ENCODE measurements around the gene COPG1. TPM values are rescaled to one million over a fixed set of nuclear protein-coding genes. Genes with fewer than 3 reads are reported as not detected.

Gene COPG1
- total and polyA plus RNA-seq, 10 of the 15 experiments (the other 5 are each of a cell fraction or from before 2014, with no cell fraction given) = 54.8 to 143 (median 91.2) TPM

GRCh38 chr3:129314386-129315222 is 65.2 kb downstream of the COPG1 start (continued):
- no peak for TF ChIP-seq ZBTB11 (CRISPR knock-in tag; IDR thresholded peaks at IDR 0.05)
- 0 out of 2 replicates have a peak, but pooled peaks have one; percentile 42 for TF ChIP-seq RCOR1 (conservative IDR thresholded peaks at IDR 0.05; ENCODE audit: low read depth, low read length)
- TF ChIP-seq NFYA (IDR thresholded peaks at IDR 0.05; ENCODE audit: borderline replicate concordance, low read depth, low read length) = no peak
- no peak; the same call in none of the 2 replicates for TF ChIP-seq CHD2 (IDR thresholded peaks at IDR 0.05; ENCODE audit: borderline replicate concordance, low read depth, low read length)
- TF ChIP-seq, protein P1, sequence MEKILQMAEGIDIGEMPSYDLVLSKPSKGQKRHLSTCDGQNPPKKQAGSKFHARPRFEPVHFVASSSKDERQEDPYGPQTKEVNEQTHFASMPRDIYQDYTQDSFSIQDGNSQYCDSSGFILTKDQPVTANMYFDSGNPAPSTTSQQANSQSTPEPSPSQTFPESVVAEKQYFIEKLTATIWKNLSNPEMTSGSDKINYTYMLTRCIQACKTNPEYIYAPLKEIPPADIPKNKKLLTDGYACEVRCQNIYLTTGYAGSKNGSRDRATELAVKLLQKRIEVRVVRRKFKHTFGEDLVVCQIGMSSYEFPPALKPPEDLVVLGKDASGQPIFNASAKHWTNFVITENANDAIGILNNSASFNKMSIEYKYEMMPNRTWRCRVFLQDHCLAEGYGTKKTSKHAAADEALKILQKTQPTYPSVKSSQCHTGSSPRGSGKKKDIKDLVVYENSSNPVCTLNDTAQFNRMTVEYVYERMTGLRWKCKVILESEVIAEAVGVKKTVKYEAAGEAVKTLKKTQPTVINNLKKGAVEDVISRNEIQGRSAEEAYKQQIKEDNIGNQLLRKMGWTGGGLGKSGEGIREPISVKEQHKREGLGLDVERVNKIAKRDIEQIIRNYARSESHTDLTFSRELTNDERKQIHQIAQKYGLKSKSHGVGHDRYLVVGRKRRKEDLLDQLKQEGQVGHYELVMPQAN (conservative IDR thresholded peaks at IDR 0.05) = peak; percentile 80
- peak; percentile 91 for TF ChIP-seq RFX5 (IDR thresholded peaks at IDR 0.05; ENCODE audit: low read depth, low read length)
- no peak for TF ChIP-seq ZNF384 (IDR thresholded peaks at IDR 0.05; ENCODE audit: borderline replicate concordance, low read depth, low read length)
- 0 out of 2 replicates have a peak, but pooled peaks have one; percentile 7 for TF ChIP-seq TCF12 (IDR thresholded peaks at IDR 0.05; ENCODE audit: low read depth, low read length)
- 0 out of 2 replicates have a peak, but pooled peaks have one; percentile 8 for TF ChIP-seq NR2F1 (conservative IDR thresholded peaks at IDR 0.05)
- no peak for TF ChIP-seq ETV6 (conservative IDR thresholded peaks at IDR 0.05 in 1 of 2, IDR thresholded peaks at IDR 0.05 in 1 of 2; ENCODE audit: borderline replicate concordance in 1 of 2, low read depth in 1 of 2)
- 0 out of 2 replicates have a peak, but pooled peaks have one; percentile 50 for TF ChIP-seq ZNF207 (IDR thresholded peaks at IDR 0.05; ENCODE audit: borderline replicate concordance)
- TF ChIP-seq NFXL1 (IDR thresholded peaks at IDR 0.05; ENCODE audit: borderline replicate concordance) = no peak
- TF ChIP-seq MEF2A (IDR thresholded peaks at IDR 0.05; ENCODE audit: insufficient read depth, low read depth, low read length) = no peak
- TF ChIP-seq LARP7 (IDR thresholded peaks at IDR 0.05) = peak; percentile 68; the same call in 1 of the 2 replicates
- no peak; the same call in 1 of the 2 replicates for TF ChIP-seq POLR2AphosphoS2 (IDR thresholded peaks at IDR 0.05; ENCODE audit: low read depth, low read length)
- peak; percentile 26 for TF ChIP-seq SMAD1 (IDR thresholded peaks at IDR 0.05; ENCODE audit: low read depth, partially characterized antibody)
- TF ChIP-seq FOXK2 (IDR thresholded peaks at IDR 0.05) = no peak
- TF ChIP-seq, protein P2, sequence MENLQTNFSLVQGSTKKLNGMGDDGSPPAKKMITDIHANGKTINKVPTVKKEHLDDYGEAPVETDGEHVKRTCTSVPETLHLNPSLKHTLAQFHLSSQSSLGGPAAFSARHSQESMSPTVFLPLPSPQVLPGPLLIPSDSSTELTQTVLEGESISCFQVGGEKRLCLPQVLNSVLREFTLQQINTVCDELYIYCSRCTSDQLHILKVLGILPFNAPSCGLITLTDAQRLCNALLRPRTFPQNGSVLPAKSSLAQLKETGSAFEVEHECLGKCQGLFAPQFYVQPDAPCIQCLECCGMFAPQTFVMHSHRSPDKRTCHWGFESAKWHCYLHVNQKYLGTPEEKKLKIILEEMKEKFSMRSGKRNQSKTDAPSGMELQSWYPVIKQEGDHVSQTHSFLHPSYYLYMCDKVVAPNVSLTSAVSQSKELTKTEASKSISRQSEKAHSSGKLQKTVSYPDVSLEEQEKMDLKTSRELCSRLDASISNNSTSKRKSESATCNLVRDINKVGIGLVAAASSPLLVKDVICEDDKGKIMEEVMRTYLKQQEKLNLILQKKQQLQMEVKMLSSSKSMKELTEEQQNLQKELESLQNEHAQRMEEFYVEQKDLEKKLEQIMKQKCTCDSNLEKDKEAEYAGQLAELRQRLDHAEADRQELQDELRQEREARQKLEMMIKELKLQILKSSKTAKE (IDR thresholded peaks at IDR 0.05; ENCODE audit: low read depth, poor library complexity, severe bottlenecking) = no peak
- peak; percentile 55; the same call in 1 of the 2 replicates for TF ChIP-seq NFYB (IDR thresholded peaks at IDR 0.05; ENCODE audit: insufficient read depth, low read depth, low read length)
- 0 out of 2 replicates have a peak, but pooled peaks have one; percentile 5 for TF ChIP-seq RAD21 (IDR thresholded peaks at IDR 0.05; ENCODE audit: insufficient read depth, low read depth, low read length)
- peak; percentile 12 to 48; a peak in 1 of 4 replicates for TF ChIP-seq BHLHE40 (IDR thresholded peaks at IDR 0.05; ENCODE audit: borderline replicate concordance in 1 of 2, low read depth in 2 of 2, low read length in 1 of 2)
